Measurements from ENCODE around the gene NELL1.

NELL1 gene

GRCh38 chr11:20770414-20770946 is 101.1 kb downstream of the NELL1 start:
- H3K9me3 ChIP-seq (ENCODE audit: severe bottlenecking): no peaks in the 10 kb centered on the region
- H3K27me3 ChIP-seq (ENCODE audit: insufficient read depth, poor library complexity, severe bottlenecking): no peaks in the 10 kb centered on the region
- H3K4me3 ChIP-seq (ENCODE audit: severe bottlenecking): no peak overlapping the region
- TF ChIP-seq, protein P1, sequence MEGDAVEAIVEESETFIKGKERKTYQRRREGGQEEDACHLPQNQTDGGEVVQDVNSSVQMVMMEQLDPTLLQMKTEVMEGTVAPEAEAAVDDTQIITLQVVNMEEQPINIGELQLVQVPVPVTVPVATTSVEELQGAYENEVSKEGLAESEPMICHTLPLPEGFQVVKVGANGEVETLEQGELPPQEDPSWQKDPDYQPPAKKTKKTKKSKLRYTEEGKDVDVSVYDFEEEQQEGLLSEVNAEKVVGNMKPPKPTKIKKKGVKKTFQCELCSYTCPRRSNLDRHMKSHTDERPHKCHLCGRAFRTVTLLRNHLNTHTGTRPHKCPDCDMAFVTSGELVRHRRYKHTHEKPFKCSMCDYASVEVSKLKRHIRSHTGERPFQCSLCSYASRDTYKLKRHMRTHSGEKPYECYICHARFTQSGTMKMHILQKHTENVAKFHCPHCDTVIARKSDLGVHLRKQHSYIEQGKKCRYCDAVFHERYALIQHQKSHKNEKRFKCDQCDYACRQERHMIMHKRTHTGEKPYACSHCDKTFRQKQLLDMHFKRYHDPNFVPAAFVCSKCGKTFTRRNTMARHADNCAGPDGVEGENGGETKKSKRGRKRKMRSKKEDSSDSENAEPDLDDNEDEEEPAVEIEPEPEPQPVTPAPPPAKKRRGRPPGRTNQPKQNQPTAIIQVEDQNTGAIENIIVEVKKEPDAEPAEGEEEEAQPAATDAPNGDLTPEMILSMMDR (IDR thresholded peaks at IDR 0.05; ENCODE audit: poor library complexity, severe bottlenecking): no peak
- no peak overlapping the region for H3K27ac ChIP-seq (ENCODE audit: poor library complexity, severe bottlenecking)
- no peaks in the 10 kb centered on the region for H3K36me3 ChIP-seq (ENCODE audit: low read depth)
- H3K4me1 ChIP-seq (ENCODE audit: insufficient read depth, poor library complexity, severe bottlenecking): no peaks in the 10 kb centered on the region
- no peak for ATAC-seq (ENCODE audit: low read depth)
- DNase-seq (ENCODE audit: low spot score): no peak

DNA sequence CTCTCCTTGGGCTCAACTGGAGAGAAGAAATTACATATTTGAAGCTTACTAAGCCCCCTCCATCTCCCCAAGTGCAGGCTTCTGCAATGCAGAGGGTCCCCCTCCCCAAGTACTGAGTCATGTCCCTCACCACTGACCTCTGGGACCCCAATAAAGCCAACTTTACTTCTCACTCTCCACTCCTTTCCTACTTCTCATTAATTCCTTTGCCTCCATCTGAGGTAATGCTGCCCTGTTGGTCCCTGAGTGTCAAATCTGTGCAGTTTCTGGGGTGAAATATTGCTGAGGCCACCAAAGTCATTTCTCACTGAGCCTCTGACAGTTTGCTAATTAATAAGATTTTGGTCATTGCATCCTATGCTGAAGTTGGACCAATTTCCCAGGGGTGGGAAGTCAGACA is 101.6 kb downstream of the NELL1 start:
- TF ChIP-seq, protein P1 (IDR thresholded peaks at IDR 0.05; ENCODE audit: poor library complexity, severe bottlenecking): no peak

DNA sequence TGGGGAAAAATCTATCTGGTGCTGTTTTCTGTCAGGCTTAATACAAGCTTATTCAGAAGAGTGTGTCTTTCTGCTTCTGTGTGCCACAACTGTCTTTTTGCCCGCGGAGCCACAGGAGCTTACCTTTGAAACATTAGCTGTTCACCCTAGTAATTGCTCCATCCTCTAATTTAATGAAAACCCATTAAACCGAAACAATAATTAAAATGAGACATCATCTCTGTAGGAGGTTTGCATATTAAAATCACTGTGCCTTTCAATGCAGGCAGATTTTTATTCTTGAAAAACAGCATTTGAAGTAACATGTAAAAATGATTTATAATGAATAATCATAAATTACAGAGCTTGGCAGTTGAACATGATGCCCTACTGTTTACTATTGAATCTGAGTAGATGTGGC is 102.3 kb downstream of the NELL1 start:
- DNase-seq (ENCODE audit: low spot score) (no peak), ATAC-seq (ENCODE audit: low read depth) (no peak)
- Histone ChIP-seq H3K36me3 (ENCODE audit: low read depth) (no peaks in the 10 kb centered on the region), H3K9me3 (ENCODE audit: severe bottlenecking) (no peaks in the 10 kb centered on the region), H3K4me1 (ENCODE audit: insufficient read depth, poor library complexity, severe bottlenecking) (no peaks in the 10 kb centered on the region), H3K27me3 (ENCODE audit: insufficient read depth, poor library complexity, severe bottlenecking) (no peaks in the 10 kb centered on the region), H3K4me3 (ENCODE audit: severe bottlenecking) (no peak overlapping the region), H3K27ac (ENCODE audit: poor library complexity, severe bottlenecking) (no peak overlapping the region)
- TF ChIP-seq, protein P1 (IDR thresholded peaks at IDR 0.05; ENCODE audit: poor library complexity, severe bottlenecking): no peak

More for the DNA sequence above, 101.6 kb downstream of the NELL1 start:
- ATAC-seq (ENCODE audit: low read depth): no peak
- Histone ChIP-seq H3K4me3 (ENCODE audit: severe bottlenecking) (no peak overlapping the region), H3K36me3 (ENCODE audit: low read depth) (no peaks in the 10 kb centered on the region), H3K4me1 (ENCODE audit: insufficient read depth, poor library complexity, severe bottlenecking) (no peaks in the 10 kb centered on the region), H3K27ac (ENCODE audit: poor library complexity, severe bottlenecking) (no peak overlapping the region), H3K27me3 (ENCODE audit: insufficient read depth, poor library complexity, severe bottlenecking) (no peaks in the 10 kb centered on the region), H3K9me3 (ENCODE audit: severe bottlenecking) (no peaks in the 10 kb centered on the region)
- DNase-seq (ENCODE audit: low spot score): no peak

DNA sequence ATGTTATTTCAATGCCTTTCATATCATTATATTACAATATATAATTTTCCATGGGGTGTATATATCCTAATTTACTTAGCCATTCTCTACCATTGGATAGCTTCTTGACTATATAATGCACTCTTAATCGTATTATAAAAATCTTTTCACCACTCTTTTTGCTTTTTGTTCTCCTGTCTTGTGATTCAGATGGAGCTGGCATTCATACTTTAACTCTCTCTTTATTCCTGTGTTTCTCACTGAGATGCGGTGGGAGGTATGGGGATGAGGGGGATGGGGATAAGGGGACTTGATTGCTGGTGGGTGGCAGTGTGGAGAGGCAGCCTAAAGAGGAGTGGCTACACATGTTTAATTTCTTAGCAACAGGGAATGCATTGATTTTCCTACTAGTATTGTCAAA is 105.9 kb downstream of the NELL1 start:
- ATAC-seq (ENCODE audit: low read depth) (no peak), DNase-seq (ENCODE audit: low spot score) (no peak)
- H3K4me1 ChIP-seq (ENCODE audit: insufficient read depth, poor library complexity, severe bottlenecking): no peaks in the 10 kb centered on the region
- no peak overlapping the region for H3K27ac ChIP-seq (ENCODE audit: poor library complexity, severe bottlenecking)
- no peaks in the 10 kb centered on the region for H3K36me3 ChIP-seq (ENCODE audit: low read depth)
- no peak overlapping the region for H3K4me3 ChIP-seq (ENCODE audit: severe bottlenecking)
- H3K27me3 ChIP-seq (ENCODE audit: insufficient read depth, poor library complexity, severe bottlenecking): no peaks in the 10 kb centered on the region
- H3K9me3 ChIP-seq (ENCODE audit: severe bottlenecking): no peaks in the 10 kb centered on the region
- TF ChIP-seq, protein P1 (IDR thresholded peaks at IDR 0.05; ENCODE audit: poor library complexity, severe bottlenecking): no peak

GRCh38 chr11:20782775-20783174 is 113.4 kb downstream of the NELL1 start:
- Histone ChIP-seq H3K27ac (ENCODE audit: poor library complexity, severe bottlenecking) (no peak overlapping the region), H3K9me3 (ENCODE audit: severe bottlenecking) (no peaks in the 10 kb centered on the region), H3K27me3 (ENCODE audit: insufficient read depth, poor library complexity, severe bottlenecking) (no peaks in the 10 kb centered on the region), H3K36me3 (ENCODE audit: low read depth) (no peaks in the 10 kb centered on the region), H3K4me3 (ENCODE audit: severe bottlenecking) (no peak overlapping the region), H3K4me1 (ENCODE audit: insufficient read depth, poor library complexity, severe bottlenecking) (no peaks in the 10 kb centered on the region)
- ATAC-seq (ENCODE audit: low read depth): no peak
- TF ChIP-seq, protein P1 (IDR thresholded peaks at IDR 0.05; ENCODE audit: poor library complexity, severe bottlenecking): no peak
- no peak for DNase-seq (ENCODE audit: low spot score)

All from RWPE2 (cell line).